Measurements from ENCODE around the gene SEC22C.
"Not testable (repeated sequence)": the region's sequence is repeated elsewhere in the genome, so short reads cannot be mapped to it uniquely, and the experiment has no call there.

Gene SEC22C

GRCh38 chr3:42582474-42583070 lies 805 bp upstream of the SEC22C start:
- no peak for DNase-seq (ENCODE audit: low read depth)
- no peak for TF ChIP-seq CTCF (IDR thresholded peaks at IDR 0.05; ENCODE audit: insufficient read depth, low read depth, low read length, missing control alignments)
- peak overlapping the region; percentile 76 for H3K4me3 ChIP-seq (ENCODE audit: low read length)

- no peak for DNase-seq (ENCODE audit: low read depth)
- peak overlapping the region; percentile 76 for H3K4me3 ChIP-seq (ENCODE audit: low read length)
- no peak for TF ChIP-seq CTCF (IDR thresholded peaks at IDR 0.05; ENCODE audit: insufficient read depth, low read depth, low read length, missing control alignments)
These were observed 413 bp downstream of the SEC22C start for GRCh38 chr3:42581400-42581708.

- DNase-seq (ENCODE audit: low read depth); H3K4me3 ChIP-seq (ENCODE audit: low read length): not testable (repeated sequence)
These were observed 2.4 kb downstream of the SEC22C start for GRCh38 chr3:42579346-42579745.

GRCh38 chr3:42578054-42578453 lies 3.7 kb downstream of the SEC22C start:
- no peak overlapping the region for H3K4me3 ChIP-seq (ENCODE audit: low read length)
- TF ChIP-seq CTCF (IDR thresholded peaks at IDR 0.05; ENCODE audit: insufficient read depth, low read depth, low read length, missing control alignments): no peak
- DNase-seq (ENCODE audit: low read depth): no peak

GRCh38 chr3:42575137-42575741 lies 6.5 kb downstream of the SEC22C start:
- TF ChIP-seq CTCF (IDR thresholded peaks at IDR 0.05; ENCODE audit: insufficient read depth, low read depth, low read length, missing control alignments): no peak
- no peak for DNase-seq (ENCODE audit: low read depth)
- no peak overlapping the region for H3K4me3 ChIP-seq (ENCODE audit: low read length)

- no peak overlapping the region for H3K4me3 ChIP-seq (ENCODE audit: low read length)
- DNase-seq (ENCODE audit: low read depth): peak; percentile 65
- peak; percentile 47 for TF ChIP-seq CTCF (IDR thresholded peaks at IDR 0.05; ENCODE audit: insufficient read depth, low read depth, low read length, missing control alignments)
These were observed 9.5 kb downstream of the SEC22C start for GRCh38 chr3:42572278-42572677.

- no peak for TF ChIP-seq CTCF (IDR thresholded peaks at IDR 0.05; ENCODE audit: insufficient read depth, low read depth, low read length, missing control alignments)
- DNase-seq (ENCODE audit: low read depth): no peak
- H3K4me3 ChIP-seq (ENCODE audit: low read length): no peak overlapping the region
These were observed 12.1 kb downstream of the SEC22C start for GRCh38 chr3:42569593-42570142.
